Right lobe of liver (tissue), 6 donors: Measurements from ENCODE around the gene MYO10. TPM values are rescaled to one million over a fixed set of nuclear protein-coding genes. Genes with fewer than 3 reads are reported as not detected.

ENCODE experiments used
- ATAC-seq, 4 donors: fragments of 200-7000 bp; cut with Tn5 transposase; one replicate each; pipeline ENCODE4 v1.9.1; 2020; ENCODE audit warnings: mild to moderate bottlenecking in 4 of 4, moderate library complexity in 4 of 4
- DNase-seq, 3 donors: peaks; one replicate each; pipeline ENCODE4 v3.0.0-alpha.2; 2020
- H3K27ac ChIP-seq, 3 donors: fragments of 200-600 bp; one replicate each; pipeline ENCODE4 v1.8.0; 2022
- H3K27me3 ChIP-seq, 2 donors: fragments of 200-600 bp; one replicate each; pipeline ENCODE4 v1.8.0; 2022
- H3K36me3 ChIP-seq, 4 donors: fragments of 200-600 bp; sonication (generic) in 1 of 4; one replicate each; pipeline versions ENCODE4 v1.5.1 to v1.8.0; 2017 to 2022; ENCODE audit warnings: control low read depth in 1 of 4
- H3K4me1 ChIP-seq, 4 donors: fragments of 200-600 bp; sonication (generic) in 1 of 4; one replicate each; pipeline versions ENCODE4 v1.5.1 to v1.8.0; 2017 to 2022; ENCODE audit warnings: control low read depth in 1 of 4
- H3K4me3 ChIP-seq, 3 donors: fragments of 200-600 bp; one replicate each; pipeline ENCODE4 v1.8.0; 2022
- H3K9me3 ChIP-seq, 4 donors: fragments of 200-600 bp; sonication (generic) in 1 of 4; one replicate each; pipeline versions ENCODE4 v1.5.1 to v1.8.0; 2017 to 2022; ENCODE audit warnings: control low read depth in 1 of 4
- POLR2A ChIP-seq: fragments of 450-650 bp; IDR thresholded peaks from one replicate; pipeline ENCODE4 v1.6.1; 2017; ENCODE audit warnings: antibody characterized with exemption, mild to moderate bottlenecking
- WGBS: methylation state at CpG from one replicate; pipeline ENCODE4 v1.1.6; 2018; ENCODE audit warnings: low coverage, low lambda C conversion rate; ENCODE audit not compliant: insufficient coverage; ENCODE audit errors: missing lambda C conversion rate; 5-methylcytosine and 5-hydroxymethylcytosine counted together
- intact Hi-C, 2 donors: fragments of 100-400 bp; cut with DNase I; formaldehyde crosslinking; loops; one replicate each; pipeline versions ENCODE4 v1.11.2 to v1.14.1; 2022
- total RNA-seq, 6 experiments: library from RNA; depleted of rRNA in 2 of 6; stranded (reverse); fragments of >200 nt in 2 of 6; fragmentation: NEBNext Ultra II Directional in 3 of 6; extraction: Animal tissue kit (Norgen Biotek cat#: 25700) in 3 of 6; gene quantifications; one replicate each; pipeline versions ENCODE4 v1.1.0 to v1.2.4, GENCODE V29; 2016 to 2023
- TF ChIP-seq, protein P1 (sequence below), 4 donors: fragments of 200-600 bp in 3 of 4; fragments of 450-650 bp in 1 of 4; IDR thresholded peaks; one replicate each; pipeline versions ENCODE4 v1.5.1 to v1.8.0; 2016 to 2022; ENCODE audit warnings: antibody characterized with exemption in 4 of 4, mild to moderate bottlenecking in 2 of 4
- donor health status: DM: no; HTN: yes; CAD: no.
- donor health status: DM: no; HTN: no; CAD: no.
- donor health status: DM: no; HTN: no; CAD: no.
- donor health status: DM: no; HTN: yes; CAD: no.
- donor health status: DM: no; HTN: yes; CAD: no.

Gene MYO10
- total RNA-seq, 6 experiments from 2014 or later, result 3.9 to 13.1 (median 6.9) TPM

DNA sequence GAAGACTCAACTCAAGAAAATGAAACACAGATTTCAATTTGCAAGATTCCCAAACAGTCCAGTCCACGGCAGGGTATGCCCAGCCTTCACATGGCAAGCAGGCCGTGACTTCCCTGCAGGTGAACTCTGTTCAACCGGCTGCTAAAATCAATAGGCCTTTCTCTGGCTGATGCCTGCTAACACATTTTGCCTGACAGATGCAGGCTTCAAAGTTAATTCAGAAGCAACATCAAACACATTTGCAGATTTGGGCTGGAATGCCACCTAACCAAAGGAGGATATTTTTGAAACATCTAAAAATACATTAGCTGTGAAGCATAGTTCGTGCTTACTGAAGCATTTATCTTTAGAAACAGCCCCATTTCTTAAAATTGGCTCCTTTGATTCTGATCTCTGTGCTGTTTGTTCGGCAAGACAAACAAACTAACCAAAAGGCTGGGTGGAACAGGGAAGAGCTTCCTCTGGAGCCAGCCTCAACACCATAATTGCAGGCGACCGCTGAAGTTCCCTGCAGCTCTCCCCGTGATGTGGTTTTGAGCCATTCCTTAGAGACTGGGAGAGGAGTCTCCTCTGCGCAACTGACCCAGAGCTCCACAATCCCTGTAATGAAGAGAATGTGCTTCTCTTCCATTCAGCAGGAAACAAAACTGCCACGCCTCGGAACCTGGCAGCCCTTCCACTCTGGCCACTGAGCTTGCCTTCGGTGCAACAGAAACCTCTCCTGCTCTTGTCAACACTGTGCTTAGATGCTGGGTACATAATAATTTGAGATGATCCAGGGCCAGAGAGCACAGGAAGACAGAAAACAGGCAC is 126.5 kb downstream of the MYO10 start:
- DNase-seq, result no peak
- Histone ChIP-seq H3K9me3 (no peaks in the 10 kb centered on the region), H3K36me3 (no peaks in the 10 kb centered on the region), H3K27me3 (no peaks in the 10 kb centered on the region), H3K4me3 (no peak overlapping the region), H3K27ac (no peak overlapping the region), H3K4me1 (peaks cover 0 to 9% (median 0%) of the 10 kb centered on the region in 4 donors)
- no peak for TF ChIP-seq POLR2A
- TF ChIP-seq, protein P1, sequence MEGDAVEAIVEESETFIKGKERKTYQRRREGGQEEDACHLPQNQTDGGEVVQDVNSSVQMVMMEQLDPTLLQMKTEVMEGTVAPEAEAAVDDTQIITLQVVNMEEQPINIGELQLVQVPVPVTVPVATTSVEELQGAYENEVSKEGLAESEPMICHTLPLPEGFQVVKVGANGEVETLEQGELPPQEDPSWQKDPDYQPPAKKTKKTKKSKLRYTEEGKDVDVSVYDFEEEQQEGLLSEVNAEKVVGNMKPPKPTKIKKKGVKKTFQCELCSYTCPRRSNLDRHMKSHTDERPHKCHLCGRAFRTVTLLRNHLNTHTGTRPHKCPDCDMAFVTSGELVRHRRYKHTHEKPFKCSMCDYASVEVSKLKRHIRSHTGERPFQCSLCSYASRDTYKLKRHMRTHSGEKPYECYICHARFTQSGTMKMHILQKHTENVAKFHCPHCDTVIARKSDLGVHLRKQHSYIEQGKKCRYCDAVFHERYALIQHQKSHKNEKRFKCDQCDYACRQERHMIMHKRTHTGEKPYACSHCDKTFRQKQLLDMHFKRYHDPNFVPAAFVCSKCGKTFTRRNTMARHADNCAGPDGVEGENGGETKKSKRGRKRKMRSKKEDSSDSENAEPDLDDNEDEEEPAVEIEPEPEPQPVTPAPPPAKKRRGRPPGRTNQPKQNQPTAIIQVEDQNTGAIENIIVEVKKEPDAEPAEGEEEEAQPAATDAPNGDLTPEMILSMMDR (IDR thresholded peaks at IDR 0.05), result no peak
- peak in 2 of 4 donors; percentile 15 to 51 for ATAC-seq
- intact Hi-C loops, result no loop called here
- 26% methylated on average over 9 of the region's 12 CpGs for WGBS

DNA sequence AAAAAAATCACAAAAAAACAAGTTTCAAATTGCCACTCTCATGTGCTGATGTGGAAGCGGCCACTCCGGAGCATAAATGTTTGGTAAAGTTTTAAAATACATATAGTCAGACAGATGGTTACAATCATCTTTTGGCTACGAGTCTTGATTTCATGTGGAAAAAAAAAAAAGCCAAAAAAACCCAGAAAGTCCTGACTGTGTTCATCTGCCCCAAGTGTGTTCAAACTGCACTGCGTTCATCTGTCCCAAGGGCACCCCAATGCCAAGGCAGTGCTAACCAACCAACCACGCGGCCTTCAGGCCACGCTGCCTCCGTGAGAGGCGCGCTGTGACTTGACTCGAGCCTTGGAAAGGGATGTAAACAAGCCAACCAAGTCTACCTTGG is 127.1 kb downstream of the MYO10 start:
- ATAC-seq (no peak), DNase-seq (no peak)
- no peak overlapping the region for H3K27ac ChIP-seq
- no peak for TF ChIP-seq POLR2A
- TF ChIP-seq, protein P1 (IDR thresholded peaks at IDR 0.05), result no peak
- peaks cover 0 to 9% (median 0%) of the 10 kb centered on the region in 4 donors for H3K4me1 ChIP-seq
- no peaks in the 10 kb centered on the region for H3K9me3 ChIP-seq
- intact Hi-C loops, result no loop called here
- WGBS, result 85% methylated on average over 10 of the region's 11 CpGs
- H3K27me3 ChIP-seq, result no peaks in the 10 kb centered on the region
- H3K36me3 ChIP-seq, result no peaks in the 10 kb centered on the region
- no peak overlapping the region for H3K4me3 ChIP-seq

DNA sequence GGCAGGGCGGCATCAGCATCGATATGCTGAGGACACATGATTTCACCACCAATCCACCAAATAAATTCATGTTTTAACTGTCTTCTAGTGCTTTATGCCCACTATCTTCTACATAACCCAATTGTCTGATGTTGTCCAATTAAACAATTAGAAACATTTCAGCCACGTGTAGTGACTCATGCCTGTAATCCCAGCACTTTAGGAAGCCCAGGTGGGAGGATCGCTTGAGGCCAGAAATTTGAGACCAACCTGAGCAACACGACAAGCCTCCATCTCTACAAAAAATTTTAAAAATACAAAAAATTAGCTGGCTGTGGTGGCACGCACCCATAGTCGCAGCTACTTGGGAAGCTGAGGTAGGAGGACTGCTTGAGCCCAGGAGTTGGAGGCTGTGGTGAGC is 128.1 kb downstream of the MYO10 start:
- Histone ChIP-seq H3K36me3 (no peaks in the 10 kb centered on the region), H3K27me3 (no peaks in the 10 kb centered on the region), H3K27ac (no peak overlapping the region), H3K9me3 (no peaks in the 10 kb centered on the region), H3K4me3 (no peak overlapping the region), H3K4me1 (peaks cover 0 to 9% (median 0%) of the 10 kb centered on the region in 4 donors)
- intact Hi-C loops, result no loop called here
- DNase-seq, result no peak
- TF ChIP-seq, protein P1 (IDR thresholded peaks at IDR 0.05), result no peak
- 83% methylated on average over 7 of the region's 7 CpGs for WGBS
- ATAC-seq, result no peak

DNA sequence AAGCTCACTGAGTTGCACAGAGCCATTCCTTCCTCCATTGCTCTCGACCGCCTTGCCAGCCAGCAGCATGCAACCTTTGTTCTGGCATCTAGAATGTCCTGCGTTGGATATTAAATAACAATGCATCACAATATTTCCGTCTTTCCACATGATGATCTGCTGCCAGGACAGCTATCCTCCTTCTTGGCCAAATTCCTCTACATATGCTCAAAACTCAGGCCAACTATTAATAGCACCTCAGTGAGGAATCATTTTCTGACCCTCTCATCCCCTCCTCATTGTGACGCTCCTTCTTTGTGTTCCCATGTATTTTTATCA is 128.6 kb downstream of the MYO10 start:
- intact Hi-C loops, result no loop called here
- no peaks in the 10 kb centered on the region for H3K27me3 ChIP-seq
- H3K4me3 ChIP-seq, result no peak overlapping the region
- H3K4me1 ChIP-seq, result peaks cover 0 to 6% (median 0%) of the 10 kb centered on the region in 4 donors
- no peaks in the 10 kb centered on the region for H3K36me3 ChIP-seq
- ATAC-seq, result peak in 1 of 4 donors; percentile 22
- H3K27ac ChIP-seq, result no peak overlapping the region
- DNase-seq, result no peak
- no peaks in the 10 kb centered on the region for H3K9me3 ChIP-seq
- no peak for TF ChIP-seq POLR2A
- TF ChIP-seq, protein P1 (IDR thresholded peaks at IDR 0.05), result no peak
- 68% methylated on average over 5 of the region's 5 CpGs for WGBS
